Cardiac muscle cell (in vitro differentiated cells and primary cell): ENCODE measurements around the gene PNMA6F. TPM values are rescaled to one million over a fixed set of nuclear protein-coding genes. Genes with fewer than 3 reads are reported as not detected.

Experiments
- DNase-seq, 2 donors: peaks; one replicate each; pipeline versions ENCODE4 v3.0.0 to v3.0.0-alpha.2; 2010 to 2017; ENCODE audit warnings: low read depth in 1 of 2, low spot score in 1 of 2
- H3K27ac ChIP-seq: fragments of 200-600 bp; sonication (generic); 2 replicates; pipeline ENCODE4 v1.5.1; 2016
- H3K27me3 ChIP-seq: fragments of 200-600 bp; sonication (generic); 2 replicates; pipeline ENCODE4 v1.6.0; 2016; ENCODE audit warnings: control low read depth
- H3K36me3 ChIP-seq: fragments of 200-600 bp; sonication (generic); 2 replicates; pipeline ENCODE4 v1.5.1; 2016; ENCODE audit warnings: control low read depth
- H3K4me1 ChIP-seq: fragments of 200-600 bp; sonication (generic); 2 replicates; pipeline ENCODE4 v1.8.1; 2017; ENCODE audit warnings: low read depth, mild to moderate bottlenecking, mixed run types
- H3K4me3 ChIP-seq: fragments of 200-600 bp; sonication (generic); 2 replicates; pipeline ENCODE4 v1.5.1; 2016; ENCODE audit warnings: mild to moderate bottlenecking
- H3K9me3 ChIP-seq: fragments of 200-600 bp; sonication (generic); 2 replicates; pipeline ENCODE4 v1.5.1; 2017; ENCODE audit warnings: low read depth, mild to moderate bottlenecking, control low read depth
- polyA plus RNA-seq: library from polyadenylated mRNA; unstranded; fragments of >200 nt; fragmentation: Nextera tagmentation; extraction: Ambion mirVana; gene quantifications from 2 replicates; pipeline ENCODE4 v1.2.1, GENCODE V29; 2016
- total RNA-seq: library from RNA; depleted of rRNA; stranded (reverse); fragments of >200 nt; gene quantifications from 2 replicates; pipeline ENCODE4 v1.2.3, GENCODE V29; 2016
- TF ChIP-seq, protein P1 (sequence below): IDR thresholded peaks from 2 replicates; pipeline ENCODE4 v1.5.1; 2012; ENCODE audit warnings: low read depth, mild to moderate bottlenecking, low read length

PNMA6F gene
- total and polyA plus RNA-seq, 2 experiments from 2014 or later = not detected

DNA sequence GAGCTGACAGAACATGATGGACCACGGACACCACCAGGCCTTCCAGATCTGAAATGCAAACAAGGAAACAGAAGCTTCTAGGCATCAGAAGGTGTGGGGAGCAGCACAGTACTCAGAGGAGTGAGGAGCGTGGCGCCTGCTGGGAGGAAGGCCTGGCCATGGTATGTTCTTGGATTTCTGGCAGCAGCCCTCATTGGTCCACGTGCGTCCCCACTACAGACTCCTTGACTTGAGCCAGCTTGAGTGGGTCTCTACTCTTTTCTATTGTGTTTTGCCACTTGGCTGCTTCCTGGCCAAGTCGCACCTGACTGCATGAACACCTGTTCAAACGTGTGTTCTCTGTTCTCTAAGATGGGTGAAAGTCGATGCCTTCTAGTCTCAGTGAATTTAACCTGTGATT, 30.4 kb upstream of the PNMA6F start:
- H3K9me3 ChIP-seq = no peaks in the 10 kb centered on the region
- no peaks in the 10 kb centered on the region for H3K27me3 ChIP-seq
- no peaks in the 10 kb centered on the region for H3K4me1 ChIP-seq
- no peak overlapping the region for H3K27ac ChIP-seq
- TF ChIP-seq, protein P1, sequence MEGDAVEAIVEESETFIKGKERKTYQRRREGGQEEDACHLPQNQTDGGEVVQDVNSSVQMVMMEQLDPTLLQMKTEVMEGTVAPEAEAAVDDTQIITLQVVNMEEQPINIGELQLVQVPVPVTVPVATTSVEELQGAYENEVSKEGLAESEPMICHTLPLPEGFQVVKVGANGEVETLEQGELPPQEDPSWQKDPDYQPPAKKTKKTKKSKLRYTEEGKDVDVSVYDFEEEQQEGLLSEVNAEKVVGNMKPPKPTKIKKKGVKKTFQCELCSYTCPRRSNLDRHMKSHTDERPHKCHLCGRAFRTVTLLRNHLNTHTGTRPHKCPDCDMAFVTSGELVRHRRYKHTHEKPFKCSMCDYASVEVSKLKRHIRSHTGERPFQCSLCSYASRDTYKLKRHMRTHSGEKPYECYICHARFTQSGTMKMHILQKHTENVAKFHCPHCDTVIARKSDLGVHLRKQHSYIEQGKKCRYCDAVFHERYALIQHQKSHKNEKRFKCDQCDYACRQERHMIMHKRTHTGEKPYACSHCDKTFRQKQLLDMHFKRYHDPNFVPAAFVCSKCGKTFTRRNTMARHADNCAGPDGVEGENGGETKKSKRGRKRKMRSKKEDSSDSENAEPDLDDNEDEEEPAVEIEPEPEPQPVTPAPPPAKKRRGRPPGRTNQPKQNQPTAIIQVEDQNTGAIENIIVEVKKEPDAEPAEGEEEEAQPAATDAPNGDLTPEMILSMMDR = no peak
- H3K4me3 ChIP-seq = no peak overlapping the region
- peaks cover 4% of the 10 kb centered on the region for H3K36me3 ChIP-seq
- no peak for DNase-seq

DNA sequence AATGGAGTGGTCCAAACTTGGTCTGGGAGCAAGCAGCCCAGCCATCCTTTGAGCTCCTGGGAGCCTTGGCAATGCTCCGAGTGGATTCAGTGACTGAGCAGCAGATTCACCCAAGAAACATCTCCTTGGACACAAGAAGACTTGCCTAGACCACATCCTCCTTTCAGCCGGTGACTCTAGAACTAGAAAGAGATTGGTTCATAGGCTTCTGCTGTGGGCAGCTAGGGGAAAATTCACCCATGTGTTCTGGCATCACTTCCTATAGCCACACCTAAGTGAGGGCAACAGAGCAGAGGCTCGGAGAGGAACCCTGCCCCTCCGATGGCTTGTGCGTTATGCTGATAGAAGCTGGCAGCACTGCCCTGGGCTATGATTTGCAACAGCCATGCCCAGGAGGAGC, 28.4 kb upstream of the PNMA6F start:
- Histone ChIP-seq H3K9me3 (no peaks in the 10 kb centered on the region), H3K27ac (no peak overlapping the region), H3K36me3 (peaks cover 4% of the 10 kb centered on the region), H3K4me1 (no peaks in the 10 kb centered on the region), H3K4me3 (no peak overlapping the region), H3K27me3 (no peaks in the 10 kb centered on the region)
- no peak for DNase-seq
- TF ChIP-seq, protein P1 = no peak

DNA sequence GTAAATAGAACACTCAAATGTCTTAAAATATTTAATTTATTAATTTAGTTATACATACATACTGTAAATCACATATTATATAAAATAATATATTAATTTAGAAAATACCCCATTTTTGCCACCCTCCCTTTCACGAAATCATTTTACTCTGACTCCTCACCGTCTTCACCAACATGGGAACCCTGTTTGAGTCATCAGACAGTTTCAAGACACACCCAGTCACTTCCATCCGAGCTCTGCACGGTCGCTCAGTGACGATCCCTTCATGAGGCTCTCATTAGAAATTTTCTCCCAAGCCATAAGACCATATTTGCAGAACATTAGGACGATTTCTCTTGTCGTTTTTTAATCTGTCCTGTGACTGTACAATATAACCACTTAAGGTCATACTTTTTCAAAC, 26.9 kb upstream of the PNMA6F start:
- TF ChIP-seq, protein P1 = no peak
- H3K27me3 ChIP-seq = no peaks in the 10 kb centered on the region
- H3K27ac ChIP-seq = no peak overlapping the region
- DNase-seq = no peak
- H3K4me3 ChIP-seq = no peak overlapping the region
- no peaks in the 10 kb centered on the region for H3K4me1 ChIP-seq
- no peaks in the 10 kb centered on the region for H3K9me3 ChIP-seq
- H3K36me3 ChIP-seq = peaks cover 4% of the 10 kb centered on the region

DNA sequence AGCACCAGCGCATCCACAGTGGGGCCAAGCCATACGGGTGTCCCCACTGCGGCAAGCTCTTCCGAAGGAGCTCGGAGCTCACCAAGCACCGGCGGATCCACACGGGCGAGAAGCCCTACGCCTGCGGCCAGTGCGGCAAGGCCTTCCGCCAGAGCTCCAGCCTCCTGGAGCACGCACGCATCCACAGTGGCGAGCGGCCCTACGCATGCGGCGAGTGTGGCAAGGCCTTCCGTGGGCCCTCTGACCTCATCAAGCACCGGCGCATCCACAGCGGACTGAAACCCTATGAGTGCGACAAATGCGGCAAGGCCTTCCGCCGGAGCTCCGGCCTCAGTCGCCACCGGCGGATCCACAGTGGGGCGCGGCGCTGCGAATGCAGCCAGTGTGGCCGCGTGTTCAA, 26.0 kb upstream of the PNMA6F start:
- Histone ChIP-seq H3K4me1 (no peaks in the 10 kb centered on the region), H3K27me3 (no peaks in the 10 kb centered on the region), H3K9me3 (no peaks in the 10 kb centered on the region), H3K27ac (no peak overlapping the region), H3K36me3 (peaks cover 4% of the 10 kb centered on the region), H3K4me3 (no peak overlapping the region)
- no peak for DNase-seq
- TF ChIP-seq, protein P1 = no peak

DNA sequence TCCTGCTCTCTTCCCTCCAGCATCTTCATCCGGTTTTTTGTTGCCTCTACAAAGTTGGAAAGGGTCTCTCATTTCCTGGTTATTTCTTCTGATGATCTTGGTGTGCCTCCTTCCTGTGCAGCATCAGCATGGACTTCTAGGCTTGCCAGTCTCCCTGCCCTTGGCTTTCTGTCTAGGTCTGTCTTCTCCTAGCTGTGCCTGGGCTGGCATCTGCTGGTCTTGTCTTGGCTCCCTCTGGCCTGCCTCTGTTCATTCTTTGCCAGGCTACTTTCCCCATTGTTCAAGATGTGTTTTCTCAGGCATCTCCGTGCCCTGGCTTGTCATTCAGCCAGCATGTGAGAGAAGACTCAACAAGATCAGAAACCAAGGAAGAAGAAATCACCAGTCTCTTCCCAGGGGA, 22.1 kb upstream of the PNMA6F start:
- Histone ChIP-seq H3K36me3 (peaks cover 4% of the 10 kb centered on the region), H3K9me3 (no peaks in the 10 kb centered on the region), H3K4me1 (no peaks in the 10 kb centered on the region), H3K27ac (no peak overlapping the region), H3K4me3 (no peak overlapping the region), H3K27me3 (no peaks in the 10 kb centered on the region)
- DNase-seq = no peak
- TF ChIP-seq, protein P1 = no peak
